Measurements from ENCODE around the gene BRCC3. TPM values are rescaled to one million over a fixed set of nuclear protein-coding genes. Genes with fewer than 3 reads are reported as not detected.

The BRCC3 gene
- total RNA-seq, 1 donor from 2014 or later: 19.0 TPM

GRCh38 chrX:155027509-155028066, 43.7 kb upstream of the BRCC3 start:
- peaks cover 1% of the 10 kb centered on the region for H3K36me3 Mint-ChIP-seq
- no peaks in the 10 kb centered on the region for H3K9me3 Mint-ChIP-seq
- no peak for DNase-seq (ENCODE audit: low spot score in 2 of 2, unreplicated experiment in 2 of 2)
- H3K4me3 Mint-ChIP-seq: peak overlapping the region; percentile 84
- peak overlapping the region; percentile 98 for H3K27ac Mint-ChIP-seq
- TF ChIP-seq CTCF (IDR thresholded peaks at IDR 0.05; ENCODE audit: unreplicated experiment): no peak
- peaks cover 9% of the 10 kb centered on the region for H3K4me1 Mint-ChIP-seq
- no peaks in the 10 kb centered on the region for H3K27me3 Mint-ChIP-seq (ENCODE audit: low read depth)

GRCh38 chrX:155028129-155028528, 43.2 kb upstream of the BRCC3 start:
- no peak for TF ChIP-seq CTCF (IDR thresholded peaks at IDR 0.05; ENCODE audit: unreplicated experiment)
- Mint-ChIP-seq H3K4me3 (peak overlapping the region; percentile 84), H3K27me3 (ENCODE audit: low read depth) (no peaks in the 10 kb centered on the region), H3K4me1 (peaks cover 9% of the 10 kb centered on the region), H3K9me3 (no peaks in the 10 kb centered on the region), H3K36me3 (peaks cover 1% of the 10 kb centered on the region), H3K27ac (peak overlapping the region; percentile 98)
- no peak for DNase-seq (ENCODE audit: low spot score in 2 of 2, unreplicated experiment in 2 of 2)

GRCh38 chrX:155028877-155029291, 42.4 kb upstream of the BRCC3 start:
- DNase-seq (ENCODE audit: low spot score in 2 of 2, unreplicated experiment in 2 of 2): no peak
- Mint-ChIP-seq H3K27ac (peak overlapping the region; percentile 98), H3K4me1 (peaks cover 9% of the 10 kb centered on the region), H3K27me3 (ENCODE audit: low read depth) (no peaks in the 10 kb centered on the region), H3K4me3 (peak overlapping the region; percentile 24), H3K9me3 (no peaks in the 10 kb centered on the region), H3K36me3 (peaks cover 1% of the 10 kb centered on the region)
- no peak for TF ChIP-seq CTCF (IDR thresholded peaks at IDR 0.05; ENCODE audit: unreplicated experiment)

GRCh38 chrX:155031657-155032056, 39.7 kb upstream of the BRCC3 start:
- Mint-ChIP-seq H3K36me3 (peaks cover 20% of the 10 kb centered on the region), H3K4me1 (peaks cover 9% of the 10 kb centered on the region), H3K27me3 (ENCODE audit: low read depth) (no peaks in the 10 kb centered on the region), H3K27ac (no peak overlapping the region), H3K9me3 (peaks cover 24% of the 10 kb centered on the region), H3K4me3 (no peak overlapping the region)
- no peak for TF ChIP-seq CTCF (IDR thresholded peaks at IDR 0.05; ENCODE audit: unreplicated experiment)
- DNase-seq (ENCODE audit: low spot score in 2 of 2, unreplicated experiment in 2 of 2): no peak

GRCh38 chrX:155035688-155036087, 35.6 kb upstream of the BRCC3 start:
- peaks cover 43% of the 10 kb centered on the region for H3K36me3 Mint-ChIP-seq
- H3K4me3 Mint-ChIP-seq: no peak overlapping the region

More at GRCh38 chrX:155035688-155036087, 35.6 kb upstream of the BRCC3 start:
- Mint-ChIP-seq H3K27me3 (ENCODE audit: low read depth) (no peaks in the 10 kb centered on the region), H3K9me3 (peaks cover 52% of the 10 kb centered on the region), H3K4me1 (no peaks in the 10 kb centered on the region), H3K27ac (no peak overlapping the region)
- no peak for DNase-seq (ENCODE audit: low spot score in 2 of 2, unreplicated experiment in 2 of 2)
- TF ChIP-seq CTCF (IDR thresholded peaks at IDR 0.05; ENCODE audit: unreplicated experiment): no peak

All from mesothelial cell of epicardium (in vitro differentiated cells).